GM21786 (cell line): Measurements from ENCODE around the gene DHRS4L2.
"Not testable (repeated sequence)": the region's sequence is repeated elsewhere in the genome, so short reads cannot be mapped to it uniquely, and the experiment has no call there.

Experiments
- ATAC-seq: cut with Tn5 transposase; IDR thresholded peaks from one replicate; pipeline ENCODE4 v1.9.1; 2021; ENCODE audit not compliant: unreplicated experiment

Gene DHRS4L2

DNA sequence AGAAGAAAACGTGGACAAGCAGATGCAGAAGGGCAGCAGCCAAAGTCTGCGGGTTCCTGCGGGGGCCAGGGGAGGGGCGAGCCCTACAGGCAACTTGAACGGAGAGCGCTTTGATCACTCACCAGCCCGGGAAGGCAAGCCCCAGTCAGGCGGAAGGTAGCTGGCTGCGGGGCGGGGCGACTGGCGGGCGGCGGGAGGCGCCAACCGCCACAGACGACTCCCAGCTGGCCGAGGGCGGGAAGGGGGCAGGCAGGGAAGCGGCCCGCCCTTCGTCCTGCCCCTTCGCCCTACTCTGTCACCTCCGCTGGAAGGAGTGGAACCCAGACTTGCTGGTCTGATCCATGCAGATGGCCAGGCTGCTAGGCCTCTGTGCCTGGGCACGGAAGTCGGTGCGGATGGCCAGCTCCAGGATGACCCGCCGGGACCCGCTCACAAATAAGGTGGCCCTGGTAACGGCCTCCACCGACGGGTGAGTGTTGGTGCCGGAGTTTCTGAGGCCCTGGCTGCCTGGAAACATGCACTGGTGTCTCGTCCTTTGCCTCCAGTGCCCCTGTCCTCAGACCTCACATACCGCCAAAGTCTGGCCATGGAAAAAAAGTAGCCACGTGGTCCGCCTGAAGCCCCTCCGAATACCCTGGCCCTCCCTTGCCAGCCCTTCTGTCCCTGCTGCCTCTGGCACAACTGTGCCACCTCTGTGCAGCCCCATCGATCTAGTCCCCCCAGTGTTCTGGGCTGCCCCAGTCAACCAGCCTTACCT is at the start of gene DHRS4L2:
Gene DHRS4L2 (plus strand): TSS at position 323 of the 757 bp plus-strand sequence. CDS start 19 bp downstream, at position 342.
- ATAC-seq, result peak; percentile 93

DNA sequence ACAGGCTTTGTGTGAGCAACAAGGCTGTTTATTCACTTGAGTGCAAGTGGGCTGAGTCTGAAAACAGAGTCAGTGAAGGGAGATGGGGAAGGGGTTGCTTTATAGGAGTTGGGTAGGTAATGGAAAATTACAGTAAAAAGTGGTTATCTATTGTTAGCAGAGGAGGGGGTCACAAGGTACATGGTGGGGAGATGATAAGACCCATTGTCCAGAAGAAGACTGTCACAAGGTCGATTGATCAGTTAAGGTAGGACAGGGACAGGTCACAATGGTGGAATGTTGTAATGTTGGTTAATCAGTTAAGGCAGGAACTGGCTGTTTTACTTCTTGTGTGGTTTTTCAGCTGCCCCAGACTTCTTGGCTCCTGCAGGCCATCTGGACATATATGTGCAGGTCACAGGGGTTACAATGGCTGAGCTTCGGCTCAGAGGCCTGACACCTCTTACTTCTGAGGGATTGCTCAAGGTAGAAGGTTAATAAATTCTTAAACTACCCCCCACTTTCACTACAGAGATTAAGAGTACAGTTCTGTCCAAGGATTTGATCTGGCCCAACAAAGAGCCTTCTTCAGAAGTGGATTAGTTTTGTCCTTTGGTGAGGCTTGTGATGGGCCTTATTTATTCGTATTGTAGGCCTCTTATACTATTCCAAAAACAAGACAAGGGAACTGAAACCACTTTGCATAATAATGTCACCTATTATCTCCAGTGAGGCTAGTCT is 49.0 kb upstream of the DHRS4L2 start:
- no peak for ATAC-seq

DNA sequence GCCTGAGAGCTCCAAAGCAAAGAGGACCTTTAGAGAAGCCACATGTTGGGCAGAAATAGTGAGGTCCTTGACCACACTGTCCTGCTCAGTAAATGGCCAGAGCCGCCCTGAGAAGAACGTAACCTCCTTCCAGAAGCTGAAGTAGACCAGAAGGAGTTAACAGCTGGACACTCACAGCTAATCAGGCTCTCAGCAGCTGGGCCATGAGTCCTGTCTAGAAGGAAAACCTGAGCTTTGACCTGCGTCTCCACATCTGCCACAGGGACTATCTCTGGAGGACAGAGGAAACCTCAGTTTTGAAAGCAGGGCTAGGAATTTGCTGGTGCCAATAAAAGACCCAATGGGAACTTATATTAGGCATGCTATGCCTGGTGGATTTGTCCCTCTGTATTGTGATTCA is 47.5 kb upstream of the DHRS4L2 start:
- ATAC-seq, result no peak

DNA sequence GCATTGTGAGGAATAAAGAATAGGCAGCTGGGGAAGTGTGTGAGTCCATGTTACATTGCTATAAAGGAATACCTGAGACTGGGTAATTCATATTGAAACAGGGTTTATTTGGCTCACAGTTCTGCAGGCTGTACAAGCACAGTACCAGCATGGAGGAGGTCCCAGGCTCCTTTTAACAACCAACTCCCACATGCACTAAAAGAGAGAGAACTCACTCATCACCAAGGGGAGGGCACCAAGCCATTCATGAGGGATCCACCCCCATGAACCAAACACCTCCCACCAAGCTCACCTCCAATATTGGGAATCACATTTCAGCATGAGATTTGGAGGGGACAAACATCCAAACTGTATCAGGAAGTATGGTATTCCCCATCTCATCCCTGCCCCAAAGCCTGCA is 47.1 kb upstream of the DHRS4L2 start:
- no peak for ATAC-seq

DNA sequence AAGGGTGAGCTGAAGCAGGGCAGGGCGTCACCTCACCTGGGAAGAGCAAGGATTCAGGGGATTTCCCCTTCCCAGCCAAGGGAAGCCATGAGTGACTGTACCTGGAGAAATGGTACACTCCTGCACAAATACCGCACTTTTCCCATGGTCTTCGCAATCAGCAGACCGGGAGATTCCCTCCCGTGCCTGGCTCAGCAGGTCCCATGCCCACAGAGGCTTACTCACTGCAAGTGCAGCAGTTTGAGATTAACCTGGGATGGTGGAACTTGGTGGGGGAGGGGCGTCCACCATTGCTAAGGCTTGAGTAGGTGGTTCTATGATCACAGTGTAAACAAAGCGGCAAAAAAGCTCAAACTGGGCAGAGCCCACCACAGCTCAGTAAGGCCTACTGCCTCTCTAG is 46.1 kb upstream of the DHRS4L2 start:
- ATAC-seq, result no peak

DNA sequence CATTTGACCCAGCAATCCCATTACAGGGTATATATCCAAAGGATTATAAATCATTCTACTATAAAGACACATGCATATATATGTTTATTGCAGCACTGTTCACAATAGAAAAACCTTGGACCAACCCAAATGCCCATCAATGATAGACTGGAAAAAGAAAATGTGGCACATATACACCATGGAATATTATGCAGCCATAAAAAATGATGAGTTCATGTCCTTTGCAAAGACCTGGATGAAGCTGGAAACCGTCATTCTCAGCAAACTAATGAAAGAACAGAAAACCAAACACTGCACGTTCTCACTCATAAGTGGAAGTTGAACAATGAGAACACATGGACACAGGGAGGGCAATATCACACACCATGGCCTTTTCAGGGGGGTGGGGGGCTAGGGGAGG is 39.7 kb upstream of the DHRS4L2 start:
- not testable (repeated sequence) for ATAC-seq

DNA sequence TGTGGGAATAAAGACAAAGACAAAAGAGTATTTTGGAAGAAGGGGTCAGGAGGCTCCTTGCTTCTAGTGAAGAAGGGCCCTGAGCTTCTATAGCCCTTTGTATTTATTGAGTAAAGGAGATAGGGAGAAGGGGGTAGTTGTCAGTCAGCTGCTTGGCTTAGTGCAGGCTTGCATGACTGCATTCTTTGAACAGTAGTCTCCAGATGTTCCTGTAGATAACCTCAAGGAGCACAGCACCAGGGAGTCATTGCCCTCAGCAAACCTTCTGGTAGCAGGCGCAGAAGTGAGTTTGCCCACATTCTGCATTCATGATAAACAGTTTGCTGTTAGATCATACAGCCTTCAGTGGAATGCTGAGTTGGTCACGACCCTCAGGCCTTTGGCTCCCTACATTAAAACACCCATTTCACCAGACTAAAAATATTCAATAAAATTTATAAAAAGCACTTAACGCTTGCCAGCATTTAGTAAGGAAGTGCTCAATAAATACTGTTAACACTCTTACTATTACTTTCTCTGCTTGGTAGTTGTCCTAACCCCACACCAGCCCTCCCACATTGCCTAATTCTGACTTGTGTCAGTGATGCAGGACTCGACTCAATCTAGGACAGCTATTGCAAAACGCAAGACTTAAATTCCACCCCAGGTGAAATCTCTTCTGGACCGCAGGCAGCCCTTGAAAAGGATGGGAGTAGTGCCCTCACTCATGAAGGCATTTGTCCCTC is 38.2 kb upstream of the DHRS4L2 start:
- no peak for ATAC-seq

DNA sequence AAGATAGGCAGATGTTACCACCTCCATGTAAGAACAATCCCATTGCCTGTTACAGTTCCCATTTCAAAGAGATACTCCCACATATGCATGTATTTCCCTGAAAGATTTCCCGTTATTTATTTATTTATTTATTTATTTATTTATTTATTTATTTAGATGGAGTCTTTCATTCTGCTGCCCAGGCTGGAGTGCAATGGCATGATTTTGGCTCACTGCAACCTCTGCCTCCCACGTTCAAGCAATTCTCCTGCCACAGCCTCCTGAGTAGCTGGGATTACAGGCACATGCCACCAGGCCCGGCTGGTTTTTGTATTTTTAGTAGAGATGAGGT is 37.6 kb upstream of the DHRS4L2 start:
- not testable (repeated sequence) for ATAC-seq

DNA sequence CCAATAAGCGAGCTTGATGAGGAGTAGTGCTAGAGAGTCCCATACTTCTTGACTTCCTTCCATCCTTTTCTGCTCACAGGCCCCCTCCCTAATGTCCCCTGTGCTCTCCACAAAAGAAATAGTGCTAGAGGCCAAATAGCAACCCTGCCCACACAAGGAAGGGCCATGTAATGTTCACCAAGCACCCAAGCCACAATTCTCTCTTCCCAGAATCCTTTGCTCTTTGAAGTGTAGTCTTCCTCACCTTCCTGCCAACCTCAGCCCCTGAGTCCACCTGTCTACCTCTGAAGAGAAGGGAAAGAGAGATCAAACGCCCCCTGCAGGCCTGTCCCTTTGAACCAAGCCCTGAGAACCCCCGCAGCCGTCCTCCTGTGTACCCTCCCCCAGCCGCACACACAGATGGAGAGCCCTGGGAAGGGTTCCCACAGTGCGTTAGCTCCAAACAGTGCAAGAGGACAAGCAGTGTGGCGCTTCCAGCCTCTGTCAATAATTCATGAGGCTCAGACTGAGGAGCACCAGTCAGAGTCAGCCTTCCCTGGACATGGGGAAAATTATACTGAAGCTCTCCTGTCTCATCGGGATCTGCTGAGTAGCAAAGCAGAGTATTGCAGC is 37.0 kb upstream of the DHRS4L2 start:
- no peak for ATAC-seq

DNA sequence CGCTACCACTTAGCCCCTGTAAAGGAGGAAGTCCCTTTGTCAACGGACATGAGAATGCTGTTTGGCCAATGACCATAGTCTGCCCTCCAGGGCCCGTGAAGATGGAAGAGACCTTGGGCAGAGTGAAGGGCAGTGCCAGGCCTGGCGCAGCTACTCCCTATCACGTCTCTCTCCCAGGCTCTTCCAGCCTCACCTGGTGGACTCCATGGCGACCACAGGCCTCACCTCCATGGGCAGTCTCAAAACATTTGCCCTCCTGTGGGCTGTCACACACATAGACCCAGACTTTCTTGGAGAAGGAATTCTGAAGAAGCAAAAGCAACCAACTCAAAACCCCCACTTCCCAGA is 35.6 kb upstream of the DHRS4L2 start:
- not testable (repeated sequence) for ATAC-seq

DNA sequence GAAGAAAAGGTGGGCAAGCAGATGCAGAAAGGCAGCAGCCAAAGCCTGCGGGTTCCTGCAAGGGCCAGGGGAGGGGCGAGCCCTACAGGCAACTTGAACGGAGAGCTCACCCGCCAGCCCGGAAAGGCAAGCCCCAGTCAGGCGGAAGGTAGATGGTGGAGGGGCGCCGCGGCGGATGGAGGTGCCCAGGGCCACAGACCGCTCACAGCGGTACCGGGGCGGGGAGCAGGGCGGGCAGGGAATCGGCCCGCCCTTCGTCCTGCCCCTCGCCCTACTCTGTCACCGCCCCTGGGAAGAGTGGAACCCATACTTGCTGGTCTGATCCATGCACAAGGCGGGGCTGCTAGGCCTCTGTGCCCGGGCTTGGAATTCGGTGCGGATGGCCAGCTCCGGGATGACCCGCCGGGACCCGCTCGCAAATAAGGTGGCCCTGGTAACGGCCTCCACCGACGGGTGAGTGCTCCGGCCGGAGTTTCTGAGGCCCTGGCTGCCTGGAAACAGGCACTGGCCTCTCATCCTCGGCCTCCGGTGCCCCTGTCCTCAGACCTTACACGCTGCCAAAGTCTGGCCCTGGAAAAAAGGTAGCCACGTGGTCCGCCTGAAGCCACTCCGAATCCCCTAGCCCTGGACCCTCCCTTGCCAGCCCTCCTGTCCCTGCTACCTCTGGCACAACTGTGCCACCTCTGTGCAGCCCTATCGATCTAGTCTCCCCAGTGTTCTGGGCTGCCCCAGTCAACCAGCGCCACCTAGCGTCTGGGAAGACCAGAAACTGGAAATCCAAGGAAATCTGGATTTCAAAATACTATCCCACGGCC is 35.1 kb upstream of the DHRS4L2 start, which contains the start of gene DHRS4:
Gene DHRS4 (plus strand): TSS at position 307 of the 815 bp plus-strand sequence. CDS start 19 bp downstream, at position 326.
- ATAC-seq, result peak; percentile 90

DNA sequence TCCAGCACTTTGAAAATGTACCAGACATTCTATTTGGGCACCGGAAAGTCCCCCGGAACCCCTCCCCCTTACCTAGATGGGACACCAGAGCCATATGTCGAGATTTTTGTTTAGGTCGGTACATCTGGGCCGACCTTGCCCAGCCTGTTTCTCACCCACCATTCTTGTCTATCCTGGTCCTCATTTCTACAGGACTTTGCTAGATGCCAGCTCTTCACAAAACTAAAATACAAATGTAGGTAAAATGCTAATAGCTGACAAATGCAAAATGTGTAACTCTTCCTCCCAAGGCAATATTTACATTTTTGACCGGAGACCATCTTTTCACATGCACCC is 34.5 kb upstream of the DHRS4L2 start:
- peak; percentile 21 for ATAC-seq

DNA sequence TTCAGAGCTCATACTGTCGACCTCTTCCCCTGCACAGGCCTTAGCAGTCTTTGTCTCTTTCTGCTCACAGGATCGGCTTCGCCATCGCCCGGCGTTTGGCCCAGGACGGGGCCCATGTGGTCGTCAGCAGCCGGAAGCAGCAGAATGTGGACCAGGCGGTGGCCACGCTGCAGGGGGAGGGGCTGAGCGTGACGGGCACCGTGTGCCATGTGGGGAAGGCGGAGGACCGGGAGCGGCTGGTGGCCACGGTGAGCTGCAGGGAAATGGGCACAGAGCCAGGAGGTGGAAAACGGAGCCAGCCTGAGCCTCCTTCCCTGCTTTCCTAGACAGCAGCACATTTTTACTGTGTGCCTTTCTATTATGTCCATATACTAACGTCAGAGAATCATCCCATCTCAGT is 33.8 kb upstream of the DHRS4L2 start:
- not testable (repeated sequence) for ATAC-seq

DNA sequence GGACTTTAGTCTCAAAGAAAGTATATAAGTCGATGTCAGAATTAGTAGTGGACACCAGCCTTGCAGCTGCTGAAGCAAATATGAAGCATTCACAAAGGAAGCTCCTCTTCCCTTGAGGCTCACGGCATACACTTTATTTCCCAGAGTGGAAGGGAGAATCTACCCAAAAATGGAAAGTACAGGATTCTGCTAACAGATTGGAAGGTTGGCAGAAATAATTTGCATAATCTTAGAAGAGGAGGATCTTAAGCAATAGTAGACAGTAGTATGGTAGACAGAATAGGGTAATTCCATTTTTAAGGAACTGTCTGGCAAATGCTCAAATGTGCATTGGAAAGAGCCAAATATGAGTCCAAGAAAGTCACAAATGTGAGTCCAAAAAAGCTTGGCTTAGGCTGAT is 32.9 kb upstream of the DHRS4L2 start:
- ATAC-seq, result not testable (repeated sequence)

DNA sequence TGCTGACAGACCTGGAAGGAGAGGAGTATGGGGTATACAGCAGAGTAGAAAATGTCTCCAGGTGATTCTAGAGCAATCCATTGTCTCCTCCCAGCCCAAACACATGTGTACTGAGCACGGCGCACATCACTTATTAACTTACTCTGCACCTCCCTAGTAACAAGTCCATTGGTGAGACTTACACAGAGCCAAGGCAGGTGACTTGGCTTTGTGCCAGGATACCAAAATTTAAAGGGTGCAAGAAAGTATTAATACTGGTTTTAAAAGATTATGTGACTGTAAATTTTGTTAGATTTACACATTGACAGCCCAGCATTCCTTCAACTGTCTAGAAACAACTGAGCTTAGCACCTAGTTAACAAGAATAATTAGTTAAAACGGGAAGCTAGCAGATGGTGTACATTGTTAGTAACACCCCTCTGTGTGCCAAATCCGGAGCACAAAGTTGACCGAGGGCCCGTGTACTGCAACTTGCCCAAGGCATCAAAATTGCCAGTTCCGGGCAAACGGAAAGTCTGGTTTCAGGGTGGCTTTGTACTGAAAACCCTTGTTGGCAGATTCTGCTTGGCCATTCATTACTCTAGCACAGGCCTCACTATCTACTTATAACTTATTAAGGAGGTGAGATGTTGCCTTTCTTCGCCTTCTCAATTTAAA is 30.7 kb upstream of the DHRS4L2 start:
- not testable (repeated sequence) for ATAC-seq

DNA sequence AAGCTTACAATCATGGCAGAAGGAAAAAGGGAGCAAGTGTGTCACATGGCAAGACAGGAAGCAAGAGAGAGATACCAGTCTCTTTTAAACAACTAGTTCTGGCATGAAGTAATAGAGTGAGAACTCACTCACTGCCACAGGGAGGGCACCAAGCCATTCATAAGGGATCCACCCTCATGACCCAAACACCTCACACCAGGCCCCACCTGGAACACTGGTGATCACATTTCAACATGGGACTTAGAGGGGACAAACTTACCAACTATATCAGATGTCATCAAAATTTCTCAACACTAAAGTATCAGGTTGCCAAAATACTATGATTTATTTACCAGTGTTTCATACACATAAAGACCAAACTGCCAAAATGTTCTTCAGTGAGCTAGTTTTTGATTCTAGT is 27.8 kb upstream of the DHRS4L2 start:
- ATAC-seq, result not testable (repeated sequence)

DNA sequence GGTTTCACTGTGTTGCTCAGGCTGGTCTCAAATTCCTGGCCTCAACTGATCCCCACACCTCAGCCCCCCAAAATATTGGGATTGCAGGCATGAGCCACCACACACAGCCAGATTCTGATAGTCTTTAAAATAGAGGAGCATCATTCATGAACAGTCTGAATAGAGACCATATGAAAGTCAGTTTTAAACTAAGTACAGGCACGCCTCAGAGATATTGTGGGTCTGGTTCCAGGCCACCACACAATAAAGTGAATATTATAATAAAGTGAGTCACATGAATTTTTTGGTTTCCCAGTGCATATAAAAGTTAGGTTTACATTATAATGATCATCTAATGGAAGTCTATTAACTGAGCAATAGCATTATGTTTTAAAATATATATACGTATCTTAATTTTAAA is 27.0 kb upstream of the DHRS4L2 start:
- ATAC-seq, result not testable (repeated sequence)

DNA sequence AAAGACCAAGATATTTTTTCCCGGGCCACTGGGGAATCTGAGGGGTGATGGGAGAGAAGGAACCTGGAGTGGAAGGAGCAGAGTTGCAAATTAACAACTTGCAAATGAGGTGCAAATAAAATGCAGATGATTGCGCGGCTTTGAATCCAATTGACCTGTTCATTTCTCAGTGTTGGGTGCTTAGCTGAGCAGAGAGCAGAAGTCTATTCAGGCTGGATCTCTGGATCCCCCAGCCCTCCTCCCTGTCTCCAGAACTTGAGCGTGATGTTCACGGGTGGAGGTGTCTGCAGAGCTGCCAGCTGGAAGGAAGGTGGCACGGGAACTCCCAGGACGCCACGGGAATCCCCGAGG is 19.6 kb upstream of the DHRS4L2 start:
- not testable (repeated sequence) for ATAC-seq

DNA sequence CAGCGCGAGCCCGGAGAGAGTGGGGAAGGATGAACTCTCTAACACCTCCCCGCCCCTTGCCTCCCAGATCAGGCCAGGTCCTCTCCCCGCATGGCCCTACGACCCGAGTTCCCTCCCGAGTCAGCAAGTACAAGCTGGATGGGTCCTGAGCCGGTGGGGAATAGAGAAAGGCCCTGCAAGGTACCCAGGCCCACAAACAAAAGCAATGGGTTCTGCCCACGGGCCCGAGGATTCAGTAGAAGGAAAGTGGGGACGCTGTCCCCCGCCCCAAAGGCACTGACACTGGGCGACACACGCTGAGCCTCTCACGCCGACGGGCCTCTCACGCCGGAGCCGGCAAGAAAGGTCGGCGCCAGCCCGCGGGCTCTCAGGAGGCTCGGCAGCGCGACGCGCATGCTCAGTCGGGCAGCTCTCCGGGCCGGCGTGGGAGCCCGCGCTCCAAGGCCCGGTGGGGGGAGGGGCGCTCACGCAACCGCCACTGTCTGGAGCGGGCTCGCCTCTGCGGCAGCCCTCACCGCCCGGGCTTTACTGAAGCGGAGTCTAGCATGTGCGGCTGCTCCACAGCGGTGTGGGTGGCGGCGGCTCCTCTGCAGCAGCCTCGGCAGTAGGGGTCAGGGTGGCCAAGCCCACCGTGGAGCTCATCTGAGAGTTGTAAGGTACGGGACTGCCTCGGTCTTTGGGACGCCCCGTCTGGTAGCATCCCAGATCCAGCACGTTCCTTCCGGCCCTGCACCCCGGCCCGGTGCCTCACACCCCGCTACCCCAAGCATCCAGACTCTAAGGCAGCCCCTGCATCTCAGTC is 19.0 kb upstream of the DHRS4L2 start:
- ATAC-seq, result peak; percentile 67
